Osteoblast (primary cell): Measurements from ENCODE around the gene EEF1AKMT1. TPM values are rescaled to one million over a fixed set of nuclear protein-coding genes. Genes with fewer than 3 reads are reported as not detected.

Source experiments
- DNase-seq: peaks from one replicate; pipeline ENCODE4 v3.0.0; 2011; ENCODE audit warnings: low spot score, mixed read lengths; ENCODE audit not compliant: insufficient read length; ENCODE audit errors: missing footprints
- H2AFZ ChIP-seq: 2 replicates; pipeline ENCODE4 v1.6.0; 2011; ENCODE audit warnings: mild to moderate bottlenecking, low read length
- H3K27ac ChIP-seq: 2 replicates; pipeline ENCODE4 v1.5.1; 2011; ENCODE audit warnings: mild to moderate bottlenecking, low read depth, low read length, moderate library complexity
- H3K27me3 ChIP-seq: 2 replicates; pipeline ENCODE4 v1.6.0; 2012; ENCODE audit warnings: mild to moderate bottlenecking, control low read depth, inconsistent platforms, low read length, moderate library complexity; ENCODE audit not compliant: insufficient read depth
- H3K36me3 ChIP-seq: 2 replicates; pipeline ENCODE4 v1.5.1; 2011; ENCODE audit warnings: mild to moderate bottlenecking, low read length, control low read depth, moderate library complexity; ENCODE audit not compliant: insufficient read depth
- H3K4me1 ChIP-seq: 2 replicates; pipeline ENCODE4 v1.5.1; 2011; ENCODE audit warnings: mild to moderate bottlenecking, low read length, control low read depth, moderate library complexity; ENCODE audit not compliant: insufficient read depth
- H3K4me2 ChIP-seq: 2 replicates; pipeline ENCODE4 v1.6.0; 2011; ENCODE audit warnings: mild to moderate bottlenecking, low read length; ENCODE audit not compliant: insufficient read depth
- H3K4me3 ChIP-seq: fragments of 200-600 bp; sonication (generic); 3 replicates; pipeline ENCODE4 v1.5.1; 2012; ENCODE audit warnings: mild to moderate bottlenecking, low read length, inconsistent platforms; ENCODE audit not compliant: insufficient read depth
- H3K79me2 ChIP-seq: 2 replicates; pipeline ENCODE4 v1.6.0; 2012; ENCODE audit warnings: mild to moderate bottlenecking, low read length, control low read depth, inconsistent platforms; ENCODE audit not compliant: insufficient read depth
- H3K9me3 ChIP-seq: 2 replicates; pipeline ENCODE4 v1.5.1; 2011; ENCODE audit warnings: low read depth, low read length, control low read depth
- H4K20me1 ChIP-seq: 2 replicates; pipeline ENCODE4 v1.6.0; 2012; ENCODE audit warnings: mild to moderate bottlenecking, low read length, control low read depth; ENCODE audit not compliant: insufficient read depth
- total RNA-seq: library from RNA; depleted of rRNA; stranded (reverse); fragments of >200 nt; gene quantifications from 2 replicates; pipeline ENCODE4 v1.2.3, GENCODE V29; 2012
- TF ChIP-seq, protein P1 (sequence below): IDR thresholded peaks from 2 replicates; pipeline ENCODE4 v1.5.1; 2011; ENCODE audit warnings: mild to moderate bottlenecking, low read depth, low read length, moderate library complexity; ENCODE audit errors: extremely low read depth

The EEF1AKMT1 gene
- total RNA-seq, 1 donor = 7.6 TPM

DNA sequence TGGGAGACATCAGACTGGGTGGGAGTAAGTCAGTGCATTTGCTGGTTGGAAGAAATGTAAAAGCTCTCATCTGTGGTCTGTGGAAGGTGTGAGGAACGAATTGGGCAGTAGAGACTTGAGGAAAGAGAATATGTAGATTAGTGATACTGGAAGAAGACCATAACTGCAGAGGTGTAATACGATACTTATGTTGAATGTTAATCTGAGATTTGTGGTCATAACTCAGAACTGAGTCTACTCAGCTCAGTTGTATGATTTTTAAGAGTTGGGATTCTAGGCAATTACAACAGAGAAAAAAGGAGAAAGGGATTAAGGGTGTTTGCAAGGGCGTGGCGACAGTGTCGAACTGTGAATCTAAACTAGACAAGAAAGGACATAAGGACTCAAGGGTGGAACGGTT, 73.5 kb downstream of the EEF1AKMT1 start:
- DNase-seq = peak; percentile 58
- peaks cover 26% of the 10 kb centered on the region for H3K27me3 ChIP-seq
- H3K9me3 ChIP-seq = no peaks in the 10 kb centered on the region
- no peaks in the 10 kb centered on the region for H3K79me2 ChIP-seq
- H3K4me1 ChIP-seq = peaks cover 8% of the 10 kb centered on the region
- no peak overlapping the region for H2AFZ ChIP-seq
- TF ChIP-seq, protein P1, sequence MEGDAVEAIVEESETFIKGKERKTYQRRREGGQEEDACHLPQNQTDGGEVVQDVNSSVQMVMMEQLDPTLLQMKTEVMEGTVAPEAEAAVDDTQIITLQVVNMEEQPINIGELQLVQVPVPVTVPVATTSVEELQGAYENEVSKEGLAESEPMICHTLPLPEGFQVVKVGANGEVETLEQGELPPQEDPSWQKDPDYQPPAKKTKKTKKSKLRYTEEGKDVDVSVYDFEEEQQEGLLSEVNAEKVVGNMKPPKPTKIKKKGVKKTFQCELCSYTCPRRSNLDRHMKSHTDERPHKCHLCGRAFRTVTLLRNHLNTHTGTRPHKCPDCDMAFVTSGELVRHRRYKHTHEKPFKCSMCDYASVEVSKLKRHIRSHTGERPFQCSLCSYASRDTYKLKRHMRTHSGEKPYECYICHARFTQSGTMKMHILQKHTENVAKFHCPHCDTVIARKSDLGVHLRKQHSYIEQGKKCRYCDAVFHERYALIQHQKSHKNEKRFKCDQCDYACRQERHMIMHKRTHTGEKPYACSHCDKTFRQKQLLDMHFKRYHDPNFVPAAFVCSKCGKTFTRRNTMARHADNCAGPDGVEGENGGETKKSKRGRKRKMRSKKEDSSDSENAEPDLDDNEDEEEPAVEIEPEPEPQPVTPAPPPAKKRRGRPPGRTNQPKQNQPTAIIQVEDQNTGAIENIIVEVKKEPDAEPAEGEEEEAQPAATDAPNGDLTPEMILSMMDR = no peak
- no peak overlapping the region for H3K4me3 ChIP-seq
- no peak overlapping the region for H3K27ac ChIP-seq
- H3K4me2 ChIP-seq = no peak overlapping the region
- H3K36me3 ChIP-seq = no peaks in the 10 kb centered on the region
- H4K20me1 ChIP-seq = no peaks in the 10 kb centered on the region

DNA sequence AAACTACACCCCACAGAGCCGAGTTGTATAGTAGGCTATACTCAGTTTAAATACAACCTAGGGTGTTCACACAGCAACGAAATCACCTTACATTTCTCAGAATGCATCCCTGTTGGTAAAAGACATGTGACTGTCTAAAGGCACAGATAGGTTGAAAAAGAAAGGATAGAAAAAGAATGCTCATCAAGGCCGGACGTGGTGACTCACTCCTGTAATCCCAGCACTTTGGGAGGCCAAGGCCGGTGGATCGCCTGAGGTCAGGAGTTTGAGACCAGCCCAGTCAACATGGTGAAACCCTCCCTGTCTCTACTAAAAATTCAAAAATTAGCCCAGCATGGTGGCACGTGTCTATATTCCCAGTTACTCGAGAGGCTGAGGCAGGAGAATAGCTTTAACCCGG, 74.0 kb downstream of the EEF1AKMT1 start:
- Histone ChIP-seq H4K20me1 (no peaks in the 10 kb centered on the region), H3K36me3 (no peaks in the 10 kb centered on the region), H3K4me1 (peaks cover 8% of the 10 kb centered on the region), H3K27me3 (peaks cover 26% of the 10 kb centered on the region), H3K9me3 (no peaks in the 10 kb centered on the region), H3K79me2 (no peaks in the 10 kb centered on the region), H3K4me2 (no peak overlapping the region), H2AFZ (no peak overlapping the region), H3K27ac (no peak overlapping the region), H3K4me3 (no peak overlapping the region)
- TF ChIP-seq, protein P1 = no peak
- no peak for DNase-seq

DNA sequence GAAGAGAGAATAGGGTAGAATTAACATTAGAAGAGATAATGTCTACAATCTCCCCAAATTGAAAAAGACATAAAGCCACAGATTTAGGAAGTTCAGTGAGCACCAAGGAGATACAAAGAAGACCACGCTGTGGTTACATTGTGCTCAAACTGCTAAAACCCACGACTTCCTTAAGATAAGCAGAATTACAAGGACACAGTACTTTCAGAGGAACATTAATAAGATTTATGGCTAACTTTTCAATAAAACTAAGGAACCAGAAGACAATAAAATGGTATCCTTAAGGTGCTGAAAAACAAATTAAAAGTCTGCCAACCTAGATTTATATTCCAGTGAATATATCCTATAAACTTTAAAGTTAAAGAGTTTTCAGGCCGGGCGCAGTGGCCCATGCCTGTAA, 77.7 kb downstream of the EEF1AKMT1 start:
- no peaks in the 10 kb centered on the region for H3K79me2 ChIP-seq
- no peak overlapping the region for H3K27ac ChIP-seq
- peak; percentile 2 for DNase-seq
- H3K36me3 ChIP-seq = no peaks in the 10 kb centered on the region
- TF ChIP-seq, protein P1 = no peak
- H3K4me1 ChIP-seq = no peaks in the 10 kb centered on the region
- no peaks in the 10 kb centered on the region for H3K9me3 ChIP-seq
- H2AFZ ChIP-seq = no peak overlapping the region
- H3K4me3 ChIP-seq = no peak overlapping the region
- H4K20me1 ChIP-seq = no peaks in the 10 kb centered on the region
- peaks cover 4% of the 10 kb centered on the region for H3K27me3 ChIP-seq
- no peak overlapping the region for H3K4me2 ChIP-seq

DNA sequence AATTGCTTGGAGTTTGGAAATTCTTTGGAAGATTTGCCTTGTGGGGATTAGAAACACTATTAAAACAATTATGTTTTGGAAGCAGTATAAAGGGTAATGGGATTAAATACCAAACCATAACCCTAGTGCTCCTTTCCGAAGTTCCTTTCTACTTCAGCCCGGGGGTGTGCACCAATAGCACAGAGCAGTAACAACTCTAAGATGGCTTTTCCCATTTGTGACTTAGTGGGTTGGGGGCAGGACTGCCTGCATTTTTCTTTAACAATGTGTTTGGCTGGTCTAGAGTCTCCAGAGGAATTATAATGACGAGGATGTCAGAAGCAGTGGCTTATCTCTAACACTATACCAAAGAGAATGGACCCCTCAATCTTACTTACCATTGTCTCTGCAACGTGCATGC, 82.1 kb downstream of the EEF1AKMT1 start:
- DNase-seq = no peak
- TF ChIP-seq, protein P1 = no peak
- H3K4me1 ChIP-seq = peaks cover 4% of the 10 kb centered on the region
- H4K20me1 ChIP-seq = no peaks in the 10 kb centered on the region
- H3K79me2 ChIP-seq = no peaks in the 10 kb centered on the region
- no peak overlapping the region for H3K4me2 ChIP-seq
- H3K27ac ChIP-seq = no peak overlapping the region
- no peaks in the 10 kb centered on the region for H3K9me3 ChIP-seq
- H2AFZ ChIP-seq = no peak overlapping the region
- H3K4me3 ChIP-seq = no peak overlapping the region
- H3K27me3 ChIP-seq = no peaks in the 10 kb centered on the region
- H3K36me3 ChIP-seq = no peaks in the 10 kb centered on the region
